Ascending aorta (tissue), 2 donors: ENCODE results near the gene ENPP7. TPM values are rescaled to one million over a fixed set of nuclear protein-coding genes. Genes with fewer than 3 reads are reported as not detected.

Experiments used
- DNase-seq, 2 donors: peaks; one replicate each; pipeline ENCODE4 v3.0.0-alpha.2; 2019; ENCODE audit warnings: low spot score in 2 of 2
- H3K27ac ChIP-seq, 2 donors: fragments of 200-600 bp; sonication (generic); one replicate each; pipeline ENCODE4 v1.5.1; 2016 to 2017; ENCODE audit warnings: mild to moderate bottlenecking in 1 of 2
- H3K27me3 ChIP-seq: fragments of 200-600 bp; sonication (generic); one replicate; pipeline ENCODE4 v1.5.1; 2017
- H3K36me3 ChIP-seq, 2 donors: fragments of 200-600 bp; sonication (generic); one replicate each; pipeline ENCODE4 v1.5.1; 2016
- H3K4me1 ChIP-seq, 2 donors: fragments of 200-600 bp; sonication (generic); one replicate each; pipeline ENCODE4 v1.5.1; 2016 to 2017; ENCODE audit warnings: mild to moderate bottlenecking in 1 of 2
- H3K4me3 ChIP-seq, 2 donors: fragments of 200-600 bp; sonication (generic); one replicate each; pipeline ENCODE4 v1.5.1; 2016 to 2017; ENCODE audit warnings: mild to moderate bottlenecking in 1 of 2
- H3K9me3 ChIP-seq, 2 donors: fragments of 200-600 bp; sonication (generic); one replicate each; pipeline ENCODE4 v1.5.1; 2016
- CTCF ChIP-seq, 3 experiments: fragments of 200-600 bp in 2 of 3; fragments of 450-650 bp in 1 of 3; sonication (generic) in 2 of 3; IDR thresholded peaks; one replicate each; pipeline ENCODE4 v1.5.1; 2016 to 2019; ENCODE audit warnings: antibody characterized with exemption in 3 of 3, mild to moderate bottlenecking in 1 of 3, moderate library complexity in 1 of 3
- intact Hi-C: fragments of 100-400 bp; cut with DNase I; formaldehyde crosslinking; loops from one replicate; pipeline ENCODE4 v1.15.1; 2023
- total RNA-seq: library from RNA; depleted of rRNA; stranded (reverse); fragments of >200 nt; gene quantifications from one replicate; pipeline ENCODE4 v1.1.0, GENCODE V29; 2016

The ENPP7 gene
- total RNA-seq, 1 donor from 2014 or later = 2.2 TPM

- Histone ChIP-seq H3K36me3 (no peaks in the 10 kb centered on the region), H3K4me1 (no peaks in the 10 kb centered on the region), H3K4me3 (no peak overlapping the region), H3K27me3 (no peaks in the 10 kb centered on the region), H3K27ac (no peak overlapping the region), H3K9me3 (no peaks in the 10 kb centered on the region)
- no peak for DNase-seq
- no peak for TF ChIP-seq CTCF (IDR thresholded peaks at IDR 0.05)
- intact Hi-C loops = no loop called here
Observed at GRCh38 chr17:79757140-79757745, 26.5 kb downstream of the ENPP7 start.

GRCh38 chr17:79758271-79758670 is 27.5 kb downstream of the ENPP7 start:
- intact Hi-C loops = no loop called here
- Histone ChIP-seq H3K27ac (no peak overlapping the region), H3K9me3 (no peaks in the 10 kb centered on the region), H3K4me3 (no peak overlapping the region), H3K27me3 (no peaks in the 10 kb centered on the region), H3K36me3 (no peaks in the 10 kb centered on the region), H3K4me1 (no peaks in the 10 kb centered on the region)
- TF ChIP-seq CTCF (IDR thresholded peaks at IDR 0.05) = no peak
- no peak for DNase-seq

- Histone ChIP-seq H3K4me1 (no peaks in the 10 kb centered on the region), H3K4me3 (no peak overlapping the region), H3K9me3 (no peaks in the 10 kb centered on the region), H3K27ac (no peak overlapping the region), H3K36me3 (no peaks in the 10 kb centered on the region), H3K27me3 (no peaks in the 10 kb centered on the region)
- intact Hi-C loops = no loop called here
- TF ChIP-seq CTCF (IDR thresholded peaks at IDR 0.05) = no peak
- no peak for DNase-seq
Observed at GRCh38 chr17:79760197-79760906, 29.6 kb downstream of the ENPP7 start.

DNA sequence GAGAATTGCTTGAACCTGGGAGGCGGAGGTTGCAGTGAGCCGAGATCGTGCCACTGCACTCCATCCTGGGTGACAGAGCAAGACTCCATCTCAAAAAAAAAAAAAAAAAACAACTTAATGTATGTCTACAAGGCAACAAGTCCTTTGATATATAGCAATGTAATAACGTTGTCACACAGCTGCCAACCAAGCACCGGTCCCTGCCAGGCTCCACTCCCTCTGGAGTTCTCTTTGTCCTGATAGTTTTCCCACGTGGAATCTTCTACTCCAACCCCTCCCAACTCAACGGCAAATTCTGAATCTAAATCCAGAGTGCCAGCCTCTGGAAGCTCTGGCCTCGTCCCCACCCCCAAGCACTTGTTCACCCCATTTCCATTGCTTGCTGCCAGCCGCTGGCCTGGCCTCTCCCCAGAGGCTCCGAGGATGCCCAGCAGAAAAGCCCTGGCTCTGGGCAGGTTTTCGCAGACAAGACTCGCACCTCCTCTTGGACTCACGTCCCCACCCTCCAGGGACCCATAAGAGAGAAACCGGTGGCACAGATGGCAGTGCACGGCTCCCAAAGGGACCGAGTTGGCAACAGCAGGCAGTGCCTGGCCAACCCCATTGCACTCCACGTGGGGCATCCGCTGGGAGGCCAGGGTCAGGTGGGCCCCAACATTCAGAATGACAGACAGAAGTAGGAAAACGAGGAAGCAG is 31.3 kb downstream of the ENPP7 start:
- DNase-seq = no peak
- H3K4me3 ChIP-seq = no peak overlapping the region
- H3K36me3 ChIP-seq = no peaks in the 10 kb centered on the region

DNA sequence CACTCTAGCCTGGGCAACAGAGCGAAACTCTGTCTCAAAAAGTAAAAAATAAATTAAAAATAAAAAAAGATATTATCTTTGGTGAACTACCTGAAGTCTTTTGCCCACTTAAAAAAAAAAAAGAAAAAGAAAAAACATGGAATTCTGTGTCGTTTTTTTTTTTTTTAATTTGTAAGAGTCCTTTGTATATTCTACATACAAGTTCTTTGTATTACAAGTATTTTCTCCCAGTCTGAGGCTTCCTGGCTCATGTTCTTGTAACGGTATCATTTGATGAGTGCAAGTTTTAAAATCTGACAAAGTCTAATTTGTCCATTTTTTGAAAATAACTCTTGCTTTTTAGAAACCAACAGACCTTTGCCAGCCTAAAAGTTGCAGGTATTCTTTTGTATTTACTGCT is 35.0 kb downstream of the ENPP7 start:
- Histone ChIP-seq H3K9me3 (no peaks in the 10 kb centered on the region), H3K27me3 (no peaks in the 10 kb centered on the region), H3K4me1 (no peaks in the 10 kb centered on the region), H3K4me3 (no peak overlapping the region), H3K36me3 (no peaks in the 10 kb centered on the region), H3K27ac (no peak overlapping the region)
- no peak for DNase-seq
- TF ChIP-seq CTCF (IDR thresholded peaks at IDR 0.05) = no peak
- intact Hi-C loops = no loop called here

More for the DNA sequence above, 31.3 kb downstream of the ENPP7 start:
- no peaks in the 10 kb centered on the region for H3K9me3 ChIP-seq
- TF ChIP-seq CTCF (IDR thresholded peaks at IDR 0.05) = no peak
- no peaks in the 10 kb centered on the region for H3K27me3 ChIP-seq
- no peak overlapping the region for H3K27ac ChIP-seq
- intact Hi-C loops = no loop called here
- H3K4me1 ChIP-seq = no peaks in the 10 kb centered on the region
